Mesendoderm (in vitro differentiated cells): ENCODE measurements around the gene LIX1.
"Not testable (repeated sequence)": the region's sequence is repeated elsewhere in the genome, so short reads cannot be mapped to it uniquely, and the experiment has no call there.

Source experiments
- DNase-seq: peaks from one replicate; pipeline ENCODE4 v3.0.0; 2013
- H2AK5ac ChIP-seq: 2 replicates; pipeline ENCODE4 v1.6.1; 2013; ENCODE audit warnings: low read length, inconsistent platforms
- H2BK120ac ChIP-seq: 2 replicates; pipeline ENCODE4 v1.6.1; 2013; ENCODE audit warnings: low read depth, mild to moderate bottlenecking, low read length, moderate library complexity, mixed read lengths
- H2BK15ac ChIP-seq: replicated peaks from 2 replicates; pipeline ENCODE4 v1.6.1; 2013; ENCODE audit warnings: low read depth, mild to moderate bottlenecking, moderate library complexity
- H2BK5ac ChIP-seq: 2 replicates; pipeline ENCODE4 v1.6.1; 2013; ENCODE audit warnings: low read length, inconsistent platforms
- H3K18ac ChIP-seq: 2 replicates; pipeline ENCODE4 v1.6.1; 2013; ENCODE audit warnings: mild to moderate bottlenecking, low read length, mixed read lengths
- H3K23ac ChIP-seq: one replicate; pipeline ENCODE4 v1.6.1; 2013; ENCODE audit warnings: low read length
- H3K27ac ChIP-seq: 2 replicates; pipeline ENCODE4 v1.5.1; 2013; ENCODE audit warnings: low read depth, mild to moderate bottlenecking, inconsistent platforms, low read length, moderate library complexity
- H3K27me3 ChIP-seq: 2 replicates; pipeline ENCODE4 v1.6.1; 2013; ENCODE audit warnings: low read length, control low read depth, mild to moderate bottlenecking, inconsistent platforms; ENCODE audit not compliant: insufficient read depth, poor library complexity
- H3K36me3 ChIP-seq: 2 replicates; pipeline ENCODE4 v1.6.1; 2013; ENCODE audit warnings: low read length, inconsistent platforms; ENCODE audit not compliant: control insufficient read depth, insufficient read depth
- H3K4ac ChIP-seq: one replicate; pipeline ENCODE4 v1.6.1; 2013; ENCODE audit warnings: low read depth, mild to moderate bottlenecking, low read length, moderate library complexity
- H3K4me1 ChIP-seq: 2 replicates; pipeline ENCODE4 v1.6.1; 2013; ENCODE audit warnings: low read depth, low read length, inconsistent platforms; ENCODE audit not compliant: control insufficient read depth
- H3K4me2 ChIP-seq: 2 replicates; pipeline ENCODE4 v1.6.1; 2013; ENCODE audit warnings: low read length
- H3K4me3 ChIP-seq: 2 replicates; pipeline ENCODE4 v1.5.1; 2013; ENCODE audit warnings: mild to moderate bottlenecking, low read length
- H3K56ac ChIP-seq: one replicate; pipeline ENCODE4 v1.6.1; 2013; ENCODE audit warnings: low read length
- H3K79me1 ChIP-seq: 2 replicates; pipeline ENCODE4 v1.6.1; 2013; ENCODE audit warnings: low read length, inconsistent platforms
- H3K79me2 ChIP-seq: 2 replicates; pipeline ENCODE4 v1.6.1; 2013; ENCODE audit warnings: mild to moderate bottlenecking, low read length; ENCODE audit not compliant: control insufficient read depth, insufficient read depth
- H3K9ac ChIP-seq: 2 replicates; pipeline ENCODE4 v1.6.1; 2013; ENCODE audit warnings: low read length, inconsistent platforms
- H4K5ac ChIP-seq: one replicate; pipeline ENCODE4 v1.6.1; 2013; ENCODE audit warnings: low read length
- H4K8ac ChIP-seq: one replicate; pipeline ENCODE4 v1.6.1; 2013; ENCODE audit warnings: low read depth, mild to moderate bottlenecking, control low read depth, low read length, moderate library complexity
- WGBS: extraction: QIAGEN DNeasy Blood & Tissue Kit; methylation state at CpG from one replicate; pipeline ENCODE4 v1.1.7; 2013; ENCODE audit warnings: low lambda C conversion rate, missing lambda C conversion rate; ENCODE audit not compliant: insufficient coverage; ENCODE audit errors: extremely low coverage; 5-methylcytosine and 5-hydroxymethylcytosine counted together

LIX1 gene

GRCh38 chr5:97088774-97089148 lies 53.6 kb downstream of the LIX1 start:
- no peaks in the 10 kb centered on the region for H3K79me1 ChIP-seq
- H3K4me2 ChIP-seq, result no peak overlapping the region
- no peak overlapping the region for H3K18ac ChIP-seq
- no peak overlapping the region for H3K23ac ChIP-seq
- no peak overlapping the region for H2AK5ac ChIP-seq
- no peaks in the 10 kb centered on the region for H3K27me3 ChIP-seq
- no peak overlapping the region for H3K56ac ChIP-seq
- no peak overlapping the region for H3K4me3 ChIP-seq
- no peaks in the 10 kb centered on the region for H3K4me1 ChIP-seq
- H2BK5ac ChIP-seq, result no peak overlapping the region
- DNase-seq, result no peak
- H2BK15ac ChIP-seq, result no peak overlapping the region
- no peak overlapping the region for H4K8ac ChIP-seq
- H4K5ac ChIP-seq, result no peak overlapping the region
- no peak overlapping the region for H3K4ac ChIP-seq
- no peak overlapping the region for H3K9ac ChIP-seq
- no peak overlapping the region for H3K27ac ChIP-seq
- H3K36me3 ChIP-seq, result no peaks in the 10 kb centered on the region
- no peaks in the 10 kb centered on the region for H3K79me2 ChIP-seq
- no peak overlapping the region for H2BK120ac ChIP-seq
- WGBS, result no CpG with 5 or more reads among the region's 2 CpGs

GRCh38 chr5:97087138-97087537 lies 55.3 kb downstream of the LIX1 start:
- H2BK15ac ChIP-seq, result no peak overlapping the region
- no peak overlapping the region for H2BK5ac ChIP-seq
- H3K56ac ChIP-seq, result no peak overlapping the region
- no peak overlapping the region for H3K4me2 ChIP-seq
- no CpG with 5 or more reads among the region's 4 CpGs for WGBS
- H3K79me2 ChIP-seq, result no peaks in the 10 kb centered on the region
- H2AK5ac ChIP-seq, result no peak overlapping the region
- H3K9ac ChIP-seq, result no peak overlapping the region
- no peak overlapping the region for H4K8ac ChIP-seq
- H4K5ac ChIP-seq, result no peak overlapping the region
- H3K36me3 ChIP-seq, result no peaks in the 10 kb centered on the region
- no peaks in the 10 kb centered on the region for H3K79me1 ChIP-seq
- no peaks in the 10 kb centered on the region for H3K4me1 ChIP-seq
- H2BK120ac ChIP-seq, result no peak overlapping the region
- H3K4ac ChIP-seq, result no peak overlapping the region
- H3K27me3 ChIP-seq, result no peaks in the 10 kb centered on the region
- H3K4me3 ChIP-seq, result no peak overlapping the region
- no peak overlapping the region for H3K23ac ChIP-seq
- no peak overlapping the region for H3K27ac ChIP-seq
- no peak overlapping the region for H3K18ac ChIP-seq
- DNase-seq, result no peak

DNA sequence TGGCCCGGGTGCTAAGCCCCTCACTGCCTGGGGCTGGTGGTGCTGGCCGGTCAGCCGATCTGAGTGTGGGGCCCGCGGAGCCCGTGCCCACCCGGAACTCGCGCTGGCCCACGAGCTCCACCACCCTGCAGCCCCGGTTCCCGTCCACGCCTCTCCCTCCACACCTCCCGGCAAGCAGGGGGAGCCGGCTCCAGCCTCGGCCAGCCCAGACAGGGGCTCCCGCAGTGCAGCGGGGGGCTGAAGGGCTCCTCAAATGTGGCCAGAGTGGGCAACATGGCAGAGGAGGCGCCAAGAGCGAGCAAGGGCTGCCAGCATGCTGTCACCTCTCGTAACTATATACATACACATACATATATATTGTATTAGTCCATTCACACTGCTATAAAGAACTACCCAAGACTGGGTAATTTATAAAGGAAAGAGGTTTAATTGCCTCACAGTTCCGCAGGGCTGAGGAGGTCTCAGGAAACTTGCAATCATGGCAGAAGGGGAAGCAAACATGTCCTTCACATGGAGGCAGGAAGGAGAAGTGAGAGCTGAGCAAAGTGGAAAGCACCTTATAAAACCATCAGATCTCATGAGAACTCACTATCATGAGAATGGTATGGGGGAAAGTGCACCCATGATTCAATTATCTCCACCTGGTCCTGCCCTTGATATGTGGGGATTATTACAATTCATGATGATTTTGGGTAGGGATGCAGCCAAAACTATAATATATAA lies 56.8 kb downstream of the LIX1 start:
- WGBS, result no CpG with 5 or more reads among the region's 22 CpGs
- Histone ChIP-seq H3K9ac (no peak overlapping the region), H2BK15ac (no peak overlapping the region)

DNA sequence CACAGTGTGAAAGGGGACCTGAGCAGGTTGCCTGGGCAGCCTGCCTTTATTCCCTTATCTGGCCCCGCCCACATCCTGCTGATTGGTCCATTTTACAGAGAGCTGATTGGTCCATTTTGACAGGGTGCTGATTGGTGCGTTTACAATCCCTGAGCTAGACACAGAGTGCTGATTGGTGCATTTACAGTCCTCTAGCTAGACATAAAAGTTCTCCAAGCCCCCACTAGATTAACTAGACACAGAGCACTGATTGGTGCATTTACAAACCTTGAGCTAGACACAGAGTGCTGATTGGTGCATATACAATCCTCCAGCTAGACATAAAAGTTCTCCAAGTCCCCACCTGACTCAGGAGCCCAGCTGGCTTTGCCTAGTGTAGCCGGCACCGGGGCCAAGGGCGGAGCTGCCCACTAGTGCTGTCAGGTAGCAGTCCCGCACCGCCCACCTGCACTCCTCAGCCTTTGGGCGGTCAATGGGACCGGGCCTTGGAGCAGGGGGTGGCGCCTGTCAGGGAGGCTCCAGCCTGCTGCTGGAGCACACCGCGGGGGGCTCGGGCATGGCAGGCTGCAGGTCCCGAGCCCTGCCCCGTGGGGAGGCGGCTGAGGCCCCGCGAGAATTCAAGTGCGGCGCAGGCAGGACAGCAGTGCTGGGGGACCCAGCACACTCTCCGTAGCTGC lies 57.5 kb downstream of the LIX1 start:
- not testable (repeated sequence) for H3K4ac ChIP-seq, H3K27ac ChIP-seq, H3K4me3 ChIP-seq, H3K9ac ChIP-seq, H4K8ac ChIP-seq, H3K79me1 ChIP-seq, H2BK120ac ChIP-seq, H3K36me3 ChIP-seq, H4K5ac ChIP-seq, H3K79me2 ChIP-seq, H3K4me2 ChIP-seq, H3K18ac ChIP-seq, H3K4me1 ChIP-seq, H3K27me3 ChIP-seq, H3K56ac ChIP-seq, DNase-seq, H2AK5ac ChIP-seq, H2BK5ac ChIP-seq, H3K23ac ChIP-seq, H2BK15ac ChIP-seq
- WGBS, result no CpG with 5 or more reads among the region's 21 CpGs

More for the DNA sequence above, 56.8 kb downstream of the LIX1 start:
- no peak overlapping the region for H4K5ac ChIP-seq
- DNase-seq, result no peak
- H3K4ac ChIP-seq, result no peak overlapping the region
- no peak overlapping the region for H3K4me3 ChIP-seq
- H2AK5ac ChIP-seq, result no peak overlapping the region
- H3K36me3 ChIP-seq, result no peaks in the 10 kb centered on the region
- no peak overlapping the region for H3K23ac ChIP-seq
- H3K4me1 ChIP-seq, result no peaks in the 10 kb centered on the region
- no peak overlapping the region for H3K56ac ChIP-seq
- no peak overlapping the region for H2BK5ac ChIP-seq
- no peak overlapping the region for H3K18ac ChIP-seq
- H3K27ac ChIP-seq, result no peak overlapping the region
- no peak overlapping the region for H4K8ac ChIP-seq
- no peaks in the 10 kb centered on the region for H3K27me3 ChIP-seq
- H3K79me1 ChIP-seq, result no peaks in the 10 kb centered on the region
- H3K79me2 ChIP-seq, result no peaks in the 10 kb centered on the region
- H2BK120ac ChIP-seq, result no peak overlapping the region
- no peak overlapping the region for H3K4me2 ChIP-seq

GRCh38 chr5:97078958-97079743 lies 63.3 kb downstream of the LIX1 start:
- DNase-seq, result no peak
- Histone ChIP-seq H2AK5ac (no peak overlapping the region), H3K27ac (no peak overlapping the region), H3K79me2 (no peaks in the 10 kb centered on the region), H3K9ac (no peak overlapping the region), H3K56ac (no peak overlapping the region), H3K36me3 (no peaks in the 10 kb centered on the region), H2BK120ac (no peak overlapping the region), H2BK15ac (no peak overlapping the region), H3K18ac (no peak overlapping the region), H3K27me3 (no peaks in the 10 kb centered on the region), H3K79me1 (no peaks in the 10 kb centered on the region), H4K5ac (no peak overlapping the region), H3K4me1 (no peaks in the 10 kb centered on the region), H3K4me2 (no peak overlapping the region), H3K4me3 (no peak overlapping the region), H3K23ac (no peak overlapping the region), H2BK5ac (no peak overlapping the region), H4K8ac (no peak overlapping the region), H3K4ac (no peak overlapping the region)
- no CpG with 5 or more reads among the region's 4 CpGs for WGBS
